Tibial nerve (tissue), 3 donors: ENCODE measurements around the gene WNT3A.

Source experiments
- EP300 ChIP-seq, 2 donors: sonication (generic); formaldehyde crosslinking; IDR thresholded peaks; one replicate each; pipeline ENCODE4 v1.6.1; 2017; ENCODE audit warnings: antibody characterized with exemption in 2 of 2, mild to moderate bottlenecking in 1 of 2
- POLR2A ChIP-seq, 2 donors: fragments of 450-650 bp; IDR thresholded peaks; one replicate each; pipeline ENCODE4 v1.6.1; 2017; ENCODE audit warnings: antibody characterized with exemption in 2 of 2, mild to moderate bottlenecking in 2 of 2, moderate library complexity in 2 of 2

GRCh38 chr1:228059634-228060457 lies 53.0 kb downstream of the WNT3A start:
- TF ChIP-seq POLR2A (IDR thresholded peaks at IDR 0.05), result no peak
- TF ChIP-seq EP300 (IDR thresholded peaks at IDR 0.05), result no peak
